Mucosa of descending colon (tissue), 3 donors: ENCODE data around the gene SERPINF2. TPM values are rescaled to one million over a fixed set of nuclear protein-coding genes. Genes with fewer than 3 reads are reported as not detected.

Experiments
- ATAC-seq: fragments of 200-7000 bp; cut with Tn5 transposase; one replicate; pipeline ENCODE4 v1.9.1; 2020; ENCODE audit warnings: mild to moderate bottlenecking, moderate library complexity
- DNase-seq, 3 donors: peaks; one replicate each; pipeline ENCODE4 v3.0.0-alpha.2; 2020
- H3K36me3 ChIP-seq: fragments of 200-600 bp; one replicate; pipeline ENCODE4 v1.8.0; 2021; ENCODE audit warnings: low read depth, mild to moderate bottlenecking
- H3K4me1 ChIP-seq: fragments of 200-600 bp; one replicate; pipeline ENCODE4 v1.8.0; 2021; ENCODE audit warnings: low read depth, mild to moderate bottlenecking
- H3K4me3 ChIP-seq: fragments of 200-600 bp; one replicate; pipeline ENCODE4 v1.8.0; 2021; ENCODE audit warnings: mild to moderate bottlenecking
- H3K9me3 ChIP-seq: fragments of 200-600 bp; one replicate; pipeline ENCODE4 v1.8.0; 2021; ENCODE audit warnings: mild to moderate bottlenecking
- CTCF ChIP-seq: fragments of 200-600 bp; IDR thresholded peaks from one replicate; pipeline ENCODE4 v1.8.0; 2022; ENCODE audit warnings: antibody characterized with exemption, mild to moderate bottlenecking
- intact Hi-C, 2 donors: fragments of 100-400 bp; cut with DNase I in 1 of 2; cut with micrococcal nuclease in 1 of 2; formaldehyde crosslinking; loops; one replicate each; pipeline versions ENCODE4 v1.11.0 to v1.11.1; 2022; cut with DNase I, micrococcal nuclease
- total RNA-seq, 3 donors: library from RNA; stranded (reverse); fragmentation: NEBNext Ultra II Directional in 2 of 3; extraction: Animal tissue kit (Norgen Biotek cat#: 25700) in 2 of 3; gene quantifications; one replicate each; pipeline versions ENCODE4 v1.2.1 to v1.2.4, GENCODE V29; 2021 to 2023
- donor health status: DM: no; HTN: no; CAD: no; lungs with moderate emphysema.
- donor health status: DM: no; HTN: no; CAD: no.
- donor health status: DM: no; HTN: yes; CAD: no.

The SERPINF2 gene
- total RNA-seq, 3 donors from 2014 or later: 0.78 to 8.2 (median 2.9) TPM

GRCh38 chr17:1730326-1731193 is 12.1 kb upstream of the SERPINF2 start:
- peak; percentile 65 to 85 (median 67) for DNase-seq
- no peak for TF ChIP-seq CTCF
- peaks cover 11% of the 10 kb centered on the region for H3K4me1 ChIP-seq
- ATAC-seq: peak; percentile 55
- intact Hi-C loops: no loop called here
- H3K36me3 ChIP-seq: no peaks in the 10 kb centered on the region
- H3K9me3 ChIP-seq: no peaks in the 10 kb centered on the region
- no peak overlapping the region for H3K4me3 ChIP-seq

DNA sequence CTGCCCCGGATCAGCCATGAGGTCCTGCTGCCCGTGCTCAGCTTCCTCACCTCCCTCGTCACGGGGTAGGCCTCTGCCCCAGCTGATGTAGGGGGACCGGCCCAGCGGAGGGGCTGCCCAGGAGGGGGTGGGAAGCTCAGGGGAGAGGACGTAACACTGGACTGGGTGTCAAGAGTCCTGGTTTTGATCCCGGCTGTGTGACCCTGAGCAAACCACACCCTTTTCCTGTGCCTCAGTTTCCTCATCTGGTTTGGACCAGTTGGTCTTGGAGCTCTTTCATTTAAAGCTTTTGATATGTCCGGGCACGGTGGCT is 11.5 kb upstream of the SERPINF2 start:
- Histone ChIP-seq H3K36me3 (no peaks in the 10 kb centered on the region), H3K4me1 (peaks cover 8% of the 10 kb centered on the region), H3K9me3 (no peaks in the 10 kb centered on the region), H3K4me3 (no peak overlapping the region)
- no peak for TF ChIP-seq CTCF
- no peak for ATAC-seq
- DNase-seq: no peak
- intact Hi-C loops: no loop called here

GRCh38 chr17:1732241-1732832 is 10.3 kb upstream of the SERPINF2 start:
- Histone ChIP-seq H3K4me1 (peaks cover 3% of the 10 kb centered on the region), H3K36me3 (peaks cover 1% of the 10 kb centered on the region), H3K4me3 (no peak overlapping the region), H3K9me3 (no peaks in the 10 kb centered on the region)
- no peak for ATAC-seq
- DNase-seq: no peak
- intact Hi-C loops: no loop called here
- no peak for TF ChIP-seq CTCF

DNA sequence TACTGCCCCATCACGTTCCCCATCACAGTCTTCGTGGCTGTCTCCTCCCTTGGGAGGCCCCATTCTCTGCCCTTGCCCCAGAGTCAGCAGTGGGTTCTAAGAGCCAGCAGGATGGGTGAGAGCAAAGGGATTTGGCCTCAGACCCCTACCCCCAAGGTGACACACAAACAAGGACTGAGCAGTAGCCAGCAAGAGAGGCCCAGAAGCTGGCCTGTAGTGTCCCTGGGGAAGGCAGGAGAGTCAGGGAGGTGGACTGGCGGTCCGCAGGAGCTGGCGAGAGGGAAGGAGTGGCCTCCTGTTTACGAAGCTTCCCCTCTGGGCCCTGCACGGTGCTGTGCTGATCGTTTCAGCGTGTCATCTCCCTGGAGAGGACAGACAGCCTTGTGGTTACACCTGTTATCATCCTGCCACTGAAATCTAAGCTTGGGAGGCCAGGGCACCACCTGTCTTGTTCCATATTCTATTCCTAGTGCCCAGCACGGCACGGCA is 9.8 kb upstream of the SERPINF2 start:
- peaks cover 2% of the 10 kb centered on the region for H3K36me3 ChIP-seq
- peaks cover 3% of the 10 kb centered on the region for H3K4me1 ChIP-seq
- no peaks in the 10 kb centered on the region for H3K9me3 ChIP-seq
- no peak for DNase-seq
- no peak for ATAC-seq
- intact Hi-C loops: no loop called here
- TF ChIP-seq CTCF: no peak
- no peak overlapping the region for H3K4me3 ChIP-seq

- DNase-seq (no peak), ATAC-seq (no peak)
- Histone ChIP-seq H3K4me1 (peaks cover 3% of the 10 kb centered on the region), H3K4me3 (no peak overlapping the region), H3K9me3 (no peaks in the 10 kb centered on the region), H3K36me3 (peaks cover 2% of the 10 kb centered on the region)
- intact Hi-C loops: no loop called here
- TF ChIP-seq CTCF: no peak
These were observed 8.9 kb upstream of the SERPINF2 start for GRCh38 chr17:1733759-1734158.
